IPS-15b (cell line): Measurements from ENCODE around the gene HBE1.
"Not testable (repeated sequence)": the region's sequence is repeated elsewhere in the genome, so short reads cannot be mapped to it uniquely, and the experiment has no call there.

Experiments used
- H3K27me3 ChIP-seq: one replicate; pipeline ENCODE4 v1.6.1; 2013; ENCODE audit warnings: low read length; ENCODE audit not compliant: control insufficient read depth, insufficient read depth
- H3K36me3 ChIP-seq: one replicate; pipeline ENCODE4 v1.6.1; 2013; ENCODE audit warnings: low read length; ENCODE audit not compliant: control insufficient read depth, insufficient read depth
- H3K4me1 ChIP-seq: one replicate; pipeline ENCODE4 v1.6.1; 2013; ENCODE audit warnings: mild to moderate bottlenecking, low read length; ENCODE audit not compliant: control insufficient read depth, insufficient read depth
- H3K4me3 ChIP-seq: one replicate; pipeline ENCODE4 v1.5.1; 2013; ENCODE audit warnings: low read depth, low read length
- H3K9ac ChIP-seq: one replicate; pipeline ENCODE4 v1.6.1; 2013; ENCODE audit warnings: low read depth, mild to moderate bottlenecking, low read length
- H3K9me3 ChIP-seq: one replicate; pipeline ENCODE4 v1.6.1; 2013; ENCODE audit warnings: mild to moderate bottlenecking, low read length; ENCODE audit not compliant: control insufficient read depth, insufficient read depth

HBE1 gene

GRCh38 chr11:5250543-5251204, 19.1 kb downstream of the HBE1 start:
- Histone ChIP-seq H3K27me3 (no peaks in the 10 kb centered on the region), H3K9me3 (no peaks in the 10 kb centered on the region), H3K4me1 (no peaks in the 10 kb centered on the region), H3K4me3 (no peak overlapping the region), H3K36me3 (no peaks in the 10 kb centered on the region), H3K9ac (no peak overlapping the region)

GRCh38 chr11:5249807-5250396, 19.8 kb downstream of the HBE1 start, which contains the start of gene HBG1:
Gene HBG1 (minus strand): TSS chr11:5249857. CDS start chr11:5249804, 53 bp downstream.
- not testable (repeated sequence) for H3K9me3 ChIP-seq, H3K36me3 ChIP-seq, H3K27me3 ChIP-seq, H3K4me1 ChIP-seq, H3K4me3 ChIP-seq, H3K9ac ChIP-seq

GRCh38 chr11:5248498-5248897, 21.2 kb downstream of the HBE1 start:
- not testable (repeated sequence) for H3K27me3 ChIP-seq, H3K9ac ChIP-seq, H3K36me3 ChIP-seq, H3K4me1 ChIP-seq, H3K9me3 ChIP-seq, H3K4me3 ChIP-seq

GRCh38 chr11:5247472-5248192, 22.1 kb downstream of the HBE1 start:
- Histone ChIP-seq H3K27me3 (no peaks in the 10 kb centered on the region), H3K4me1 (no peaks in the 10 kb centered on the region), H3K9ac (no peak overlapping the region), H3K36me3 (no peaks in the 10 kb centered on the region), H3K4me3 (no peak overlapping the region), H3K9me3 (no peaks in the 10 kb centered on the region)

GRCh38 chr11:5246772-5247471, 22.8 kb downstream of the HBE1 start:
- Histone ChIP-seq H3K36me3 (no peaks in the 10 kb centered on the region), H3K4me1 (no peaks in the 10 kb centered on the region), H3K4me3 (no peak overlapping the region), H3K9ac (no peak overlapping the region), H3K27me3 (no peaks in the 10 kb centered on the region), H3K9me3 (no peaks in the 10 kb centered on the region)

GRCh38 chr11:5245155-5245554, 24.6 kb downstream of the HBE1 start:
- no peak overlapping the region for H3K9ac ChIP-seq
- H3K4me3 ChIP-seq: no peak overlapping the region
- no peaks in the 10 kb centered on the region for H3K4me1 ChIP-seq
- no peaks in the 10 kb centered on the region for H3K27me3 ChIP-seq
- no peaks in the 10 kb centered on the region for H3K9me3 ChIP-seq
- H3K36me3 ChIP-seq: no peaks in the 10 kb centered on the region

- no peak overlapping the region for H3K4me3 ChIP-seq
These were observed 25.9 kb downstream of the HBE1 start for GRCh38 chr11:5243816-5244180.

GRCh38 chr11:5242933-5243815, 26.6 kb downstream of the HBE1 start:
- Histone ChIP-seq H3K9ac (no peak overlapping the region), H3K4me3 (no peak overlapping the region), H3K27me3 (no peaks in the 10 kb centered on the region)

More at GRCh38 chr11:5243816-5244180, 25.9 kb downstream of the HBE1 start:
- no peaks in the 10 kb centered on the region for H3K9me3 ChIP-seq
- H3K36me3 ChIP-seq: no peaks in the 10 kb centered on the region
- no peak overlapping the region for H3K9ac ChIP-seq
- H3K4me1 ChIP-seq: no peaks in the 10 kb centered on the region
- no peaks in the 10 kb centered on the region for H3K27me3 ChIP-seq

GRCh38 chr11:5242208-5242607, 27.5 kb downstream of the HBE1 start:
- H3K9ac ChIP-seq: no peak overlapping the region

More at GRCh38 chr11:5242933-5243815, 26.6 kb downstream of the HBE1 start:
- no peaks in the 10 kb centered on the region for H3K4me1 ChIP-seq
- H3K9me3 ChIP-seq: no peaks in the 10 kb centered on the region
- no peaks in the 10 kb centered on the region for H3K36me3 ChIP-seq

GRCh38 chr11:5241458-5241857, 28.3 kb downstream of the HBE1 start:
- no peaks in the 10 kb centered on the region for H3K9me3 ChIP-seq
- H3K27me3 ChIP-seq: no peaks in the 10 kb centered on the region
- no peak overlapping the region for H3K4me3 ChIP-seq
- no peak overlapping the region for H3K9ac ChIP-seq
- no peaks in the 10 kb centered on the region for H3K36me3 ChIP-seq
- no peaks in the 10 kb centered on the region for H3K4me1 ChIP-seq

More at GRCh38 chr11:5242208-5242607, 27.5 kb downstream of the HBE1 start:
- no peak overlapping the region for H3K4me3 ChIP-seq
- H3K36me3 ChIP-seq: no peaks in the 10 kb centered on the region
- H3K4me1 ChIP-seq: no peaks in the 10 kb centered on the region
- H3K9me3 ChIP-seq: no peaks in the 10 kb centered on the region
- no peaks in the 10 kb centered on the region for H3K27me3 ChIP-seq

GRCh38 chr11:5240458-5240857, 29.3 kb downstream of the HBE1 start:
- H3K9me3 ChIP-seq: no peaks in the 10 kb centered on the region
- H3K4me3 ChIP-seq: no peak overlapping the region
- no peaks in the 10 kb centered on the region for H3K4me1 ChIP-seq
- H3K9ac ChIP-seq: no peak overlapping the region
- no peaks in the 10 kb centered on the region for H3K36me3 ChIP-seq
- H3K27me3 ChIP-seq: no peaks in the 10 kb centered on the region
